ENCODE results near the gene CTSS.
A peak's percentile ranks its signal among the peaks of the same experiment; 100 is the strongest.
"Not testable (repeated sequence)": the region's sequence is repeated elsewhere in the genome, so short reads cannot be mapped to it uniquely, and the experiment has no call there.

CTSS gene

DNA sequence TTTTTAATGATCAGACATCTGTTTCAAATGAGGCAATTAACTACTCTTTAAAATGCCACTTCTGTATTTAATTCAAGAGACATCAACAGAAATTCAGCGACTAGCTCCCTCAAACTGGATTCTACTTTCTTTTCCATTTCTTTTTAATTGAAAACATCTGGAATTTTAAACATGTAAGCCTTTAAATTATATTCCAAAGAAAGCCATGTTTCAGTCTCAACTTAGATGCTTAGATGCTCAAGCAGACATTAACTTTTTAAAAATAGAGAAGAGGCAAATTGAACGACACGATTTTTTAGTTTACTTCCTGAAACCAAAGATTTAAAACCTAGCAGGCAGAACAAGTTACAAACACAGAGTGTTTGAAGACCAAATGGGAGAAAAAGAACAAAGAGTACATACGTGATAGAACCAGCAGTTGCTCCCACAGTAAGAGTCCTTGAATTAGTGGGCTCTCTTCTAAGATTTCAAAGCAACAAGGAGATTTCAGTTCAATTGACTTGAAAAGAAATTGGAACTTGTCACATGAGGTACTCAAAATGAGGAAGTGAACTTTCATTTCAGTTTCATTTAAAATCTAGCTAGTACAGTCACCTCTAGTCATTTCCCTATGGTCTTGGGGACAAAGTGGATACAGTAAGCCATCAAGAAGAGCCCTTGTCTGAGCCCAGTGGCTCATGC, at the start of gene CTSS:
TSS of gene CTSS (minus strand) at position 483 of the 681 bp plus-strand sequence. CDS start 1,015 bp downstream, outside the sequence.
- peak; percentile 47 for DNase-seq (ENCODE audit: low spot score)

DNA sequence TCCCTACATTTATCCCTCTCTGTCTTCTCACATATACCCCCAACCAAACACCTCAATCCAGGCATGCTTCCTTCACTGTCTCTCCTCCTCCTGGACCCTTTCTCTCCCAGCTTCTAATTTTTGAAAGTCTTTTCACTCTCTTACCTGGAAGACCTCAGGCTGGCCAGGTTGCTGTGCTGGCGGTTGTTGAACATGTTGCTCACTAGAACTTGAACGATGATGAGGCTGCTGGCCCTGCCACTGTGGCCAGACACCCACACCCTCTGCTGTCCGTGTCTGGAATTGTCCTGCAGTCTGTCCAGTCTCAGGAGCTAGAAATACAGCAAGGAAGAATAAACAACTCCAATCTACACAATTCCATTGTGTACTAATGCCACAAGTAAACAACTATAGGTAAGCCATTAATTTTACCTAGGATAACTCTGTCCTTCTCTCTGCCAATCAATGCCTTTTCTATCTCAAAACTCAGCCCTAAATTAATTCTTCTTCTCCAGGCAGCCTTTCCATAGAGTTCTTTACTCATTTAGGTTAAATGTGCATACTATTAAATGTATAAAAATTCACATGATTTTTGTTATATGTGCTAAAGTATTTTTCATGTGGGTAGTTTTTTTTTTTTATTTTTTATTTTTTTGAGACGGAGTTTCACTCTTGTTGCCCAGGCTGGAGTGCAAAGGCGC, 47.6 kb upstream of the CTSS start:
- peak; percentile 13 for DNase-seq (ENCODE audit: low spot score)

DNA sequence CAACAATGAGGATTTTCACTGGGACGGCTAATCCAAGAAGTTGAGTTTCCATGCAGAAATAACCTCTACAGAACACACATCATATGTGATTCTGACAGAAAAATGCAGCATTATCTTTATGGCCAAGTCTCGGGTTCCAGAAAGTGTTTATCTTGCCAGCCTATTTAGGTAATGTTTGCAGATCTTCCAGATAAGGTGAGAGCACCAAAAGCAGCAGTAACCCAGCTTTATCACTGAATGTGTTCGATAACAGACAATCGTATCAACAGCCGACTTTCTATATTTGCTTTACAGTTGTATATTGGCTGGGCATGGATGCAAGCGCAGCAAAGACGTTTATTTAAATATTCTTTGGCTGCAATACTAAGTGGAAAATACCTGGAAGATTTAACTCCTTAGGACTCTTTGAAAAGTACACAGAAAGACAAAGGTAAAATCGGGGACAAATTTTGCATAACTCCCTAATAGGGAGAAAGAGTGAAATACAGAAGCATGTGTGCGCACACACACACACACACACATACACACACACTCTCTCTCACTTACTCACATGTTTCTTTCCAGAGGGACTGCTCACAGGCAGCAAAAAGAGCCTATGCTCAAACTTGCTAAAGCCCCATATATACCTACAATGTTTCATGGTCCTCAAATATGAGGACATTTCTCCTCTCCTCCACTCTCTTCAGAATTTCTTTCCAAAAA, 45.5 kb upstream of the CTSS start:
- DNase-seq (ENCODE audit: low spot score) = no peak

DNA sequence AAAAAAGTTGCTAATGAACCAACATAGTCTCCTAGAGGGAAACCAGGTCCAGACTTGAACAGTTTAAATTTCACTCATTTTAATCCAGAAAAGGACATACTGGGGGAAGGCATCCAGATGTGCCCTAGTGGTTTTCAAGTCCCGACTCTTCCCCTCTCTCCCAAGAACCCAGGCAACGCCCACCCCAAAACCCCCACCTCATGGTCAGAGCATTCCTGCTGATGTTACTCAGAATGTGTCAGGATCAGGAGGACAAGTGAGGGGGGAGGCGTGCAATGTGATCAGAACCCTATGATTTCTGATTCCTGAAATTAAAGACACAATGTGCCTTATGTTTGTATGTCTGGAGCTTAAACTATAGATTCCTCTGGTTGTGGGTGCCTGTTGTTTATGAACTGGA, 44.1 kb upstream of the CTSS start:
- no peak for DNase-seq (ENCODE audit: low spot score)

DNA sequence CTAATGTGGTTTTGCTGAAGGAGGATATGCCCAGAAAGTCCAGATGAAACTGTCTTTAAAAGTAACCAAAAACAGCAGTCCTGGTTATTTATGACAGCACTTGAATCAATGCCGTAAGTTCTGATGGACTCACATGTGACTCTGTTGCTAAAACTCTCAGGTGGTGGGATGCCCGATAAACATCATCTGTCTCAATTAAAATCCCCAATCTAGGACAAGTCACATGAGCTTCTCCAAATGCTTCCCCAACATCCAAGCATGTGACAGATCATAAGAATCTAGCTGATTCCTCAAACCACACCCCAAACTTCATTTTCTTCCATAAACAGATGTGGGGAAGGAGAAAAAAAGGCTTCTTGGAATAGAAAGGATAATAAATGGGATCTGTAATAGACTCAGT, 43.3 kb upstream of the CTSS start:
- no peak for DNase-seq (ENCODE audit: low spot score)

DNA sequence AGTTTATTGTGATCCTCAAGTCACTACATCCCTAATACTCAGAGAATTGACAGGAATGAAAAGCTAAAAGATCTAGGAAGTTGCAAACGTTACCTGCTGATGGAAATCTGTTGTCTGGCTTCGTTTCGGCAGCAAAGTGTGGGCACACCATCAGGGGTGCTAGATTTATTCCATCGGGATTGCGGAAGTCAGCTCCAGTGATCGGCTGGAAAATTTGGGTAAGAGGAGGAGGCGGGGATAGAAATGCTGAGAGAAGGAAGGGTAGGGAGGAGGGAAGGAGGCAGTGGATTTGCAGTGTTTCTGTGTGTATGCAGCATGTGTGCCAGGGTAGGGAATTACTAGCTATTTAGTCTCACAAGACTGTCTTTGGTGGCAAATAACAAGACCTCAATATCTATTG, 42.5 kb upstream of the CTSS start, which contains the start of gene CTSK:
TSS of gene CTSK (minus strand) at position 140 of the 400 bp plus-strand sequence. CDS start 1,455 bp downstream, outside the sequence.
- DNase-seq (ENCODE audit: low spot score) = no peak

DNA sequence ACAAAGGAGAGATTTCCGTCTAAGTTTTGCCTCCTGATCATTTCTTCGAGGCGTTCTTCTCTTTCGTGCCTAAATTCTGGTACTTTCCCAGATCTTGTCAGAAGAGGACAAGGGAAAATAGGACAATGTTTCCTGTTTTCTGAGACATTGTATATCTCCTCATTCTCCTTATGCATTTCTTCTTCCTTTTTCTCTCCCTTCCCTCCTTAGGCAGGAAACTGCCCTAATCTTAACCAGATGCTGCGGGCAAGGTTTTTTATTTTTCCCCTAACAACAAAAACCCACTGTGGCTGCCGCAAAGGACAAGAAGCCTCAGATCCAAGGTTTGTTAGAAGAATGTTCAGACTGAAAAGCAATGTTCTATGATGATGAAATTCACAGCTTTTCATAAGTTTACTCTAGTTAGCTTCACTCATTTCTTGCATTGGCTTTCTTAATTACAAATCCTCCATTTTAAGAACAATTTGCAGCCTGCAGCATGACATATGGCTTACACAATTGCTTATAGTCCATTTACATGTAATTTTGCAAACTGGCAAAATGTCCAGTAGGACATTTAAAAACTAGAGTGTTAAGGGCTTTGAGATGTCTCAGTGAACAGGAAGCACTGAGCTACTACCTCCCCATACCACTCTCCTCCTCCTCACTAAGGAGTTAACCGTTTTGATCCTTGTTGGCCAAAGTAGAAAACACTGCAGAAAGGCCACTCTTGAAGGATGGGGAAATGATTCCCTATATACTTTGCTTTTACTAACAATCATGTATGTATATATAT, 41.9 kb upstream of the CTSS start:
- no peak for DNase-seq (ENCODE audit: low spot score)

DNA sequence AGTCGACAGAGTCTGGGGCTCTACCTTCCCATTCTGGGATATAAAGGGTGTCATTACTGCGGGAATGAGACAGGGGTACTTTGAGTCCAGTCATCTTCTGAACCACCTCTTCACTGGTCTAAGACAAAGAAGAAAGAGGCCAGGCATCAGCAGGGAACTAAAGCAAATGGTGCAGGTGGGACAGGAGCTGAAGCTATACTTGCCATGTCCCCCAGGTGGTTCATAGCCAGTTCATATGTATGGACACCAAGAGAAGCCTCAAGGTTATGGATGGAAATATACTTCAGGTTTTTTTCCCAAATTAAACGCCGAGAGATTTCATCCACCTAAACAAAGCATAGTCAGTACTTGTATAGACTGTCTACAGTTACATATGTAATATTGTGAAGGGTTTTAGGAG, 40.3 kb upstream of the CTSS start:
- DNase-seq (ENCODE audit: low spot score) = no peak

DNA sequence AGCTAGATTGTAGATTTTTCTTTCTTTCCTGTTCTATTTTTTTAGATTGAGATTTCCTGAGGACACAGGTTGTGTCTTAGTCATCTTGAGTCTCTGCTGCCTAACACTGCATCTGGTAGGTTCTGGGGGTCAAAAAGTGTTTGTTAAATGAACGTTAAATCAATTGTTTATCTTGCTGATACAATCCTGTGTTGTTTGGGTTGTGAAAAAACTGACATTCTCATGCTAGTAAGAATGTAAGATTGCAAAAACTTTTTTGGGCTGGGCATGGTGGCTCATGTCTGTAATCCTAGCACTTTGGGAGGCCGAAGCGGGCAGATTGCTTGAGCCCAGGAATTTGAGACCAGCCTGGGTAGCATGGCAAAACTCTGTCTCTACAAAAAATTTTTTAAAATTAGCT, 39.1 kb upstream of the CTSS start:
- no peak for DNase-seq (ENCODE audit: low spot score)

DNA sequence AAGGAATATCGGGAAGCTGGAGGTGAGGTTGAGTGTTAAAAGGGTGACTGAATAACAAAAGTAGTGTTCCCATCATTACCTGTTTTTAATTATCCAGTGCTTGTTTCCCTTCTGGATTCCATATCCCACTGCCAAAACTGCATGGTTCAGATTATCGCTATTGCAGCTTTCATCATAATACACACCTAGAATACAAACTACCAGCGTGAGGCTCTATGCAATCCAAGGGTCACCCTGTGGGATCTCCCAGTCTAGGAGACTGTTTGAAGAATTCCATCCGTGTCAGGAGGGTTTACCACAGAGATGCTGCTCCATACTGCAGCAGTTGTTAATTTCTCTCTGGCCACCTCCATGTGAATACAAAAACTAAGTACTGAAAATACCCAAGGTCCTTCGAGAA, 33.5 kb upstream of the CTSS start:
- DNase-seq (ENCODE audit: low spot score) = no peak

DNA sequence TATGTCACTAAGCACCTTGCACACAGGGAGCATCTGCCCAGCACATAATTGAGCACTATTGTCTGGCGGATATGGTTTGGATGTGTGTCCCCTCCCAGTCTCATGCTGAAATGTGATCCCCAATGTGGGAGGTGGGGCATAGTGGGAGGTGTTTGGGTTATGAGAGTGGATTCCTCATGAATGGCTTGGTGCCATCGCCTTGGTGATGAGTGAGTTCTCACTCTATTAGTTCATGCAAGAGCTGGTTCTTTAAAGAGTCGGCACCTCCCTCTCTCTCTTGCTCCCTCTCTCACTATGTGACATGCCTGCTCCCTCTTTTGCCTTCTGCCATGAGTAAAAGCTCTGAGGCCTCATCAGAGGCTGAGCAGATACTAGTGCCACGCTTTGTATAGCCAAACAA, 32.9 kb upstream of the CTSS start:
- no peak for DNase-seq (ENCODE audit: low spot score)

DNA sequence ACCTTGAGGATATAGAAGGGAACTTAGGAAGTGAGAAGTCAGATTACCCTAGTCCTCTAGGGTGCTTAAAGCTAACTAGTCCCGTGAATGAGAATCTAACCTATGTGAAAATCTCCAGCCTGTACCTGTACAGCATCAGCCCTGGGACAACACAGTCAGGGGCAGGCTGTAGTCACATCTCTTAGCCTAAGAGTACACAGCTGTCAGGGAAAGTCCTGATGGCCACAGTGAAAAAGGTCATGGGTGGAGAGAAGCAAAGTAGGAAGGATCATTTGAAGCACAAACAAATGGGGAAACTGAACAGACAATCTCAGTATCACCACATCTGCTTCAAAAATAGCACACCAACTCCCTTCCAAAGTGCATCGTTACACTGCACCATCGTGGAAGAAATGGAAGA, 30.8 kb upstream of the CTSS start:
- no peak for DNase-seq (ENCODE audit: low spot score)

DNA sequence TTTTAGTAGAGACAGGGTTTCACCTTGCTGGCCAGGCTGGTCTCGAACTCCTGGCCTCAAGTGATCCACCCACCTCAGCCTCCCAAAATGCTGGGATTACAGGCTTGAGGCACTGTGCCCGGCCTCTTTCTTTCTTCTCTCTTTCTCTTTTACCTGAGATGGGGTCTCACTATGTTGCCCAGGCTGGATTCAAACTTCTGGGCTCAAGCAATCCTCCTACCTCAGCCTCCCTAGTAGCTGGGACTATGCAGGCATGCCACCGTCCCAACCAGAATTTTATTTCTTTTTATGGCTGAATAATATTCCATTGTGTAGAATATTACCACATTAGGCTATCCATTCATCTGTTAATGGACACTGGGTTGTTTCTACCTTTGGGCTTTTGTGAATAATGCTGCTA, 28.2 kb upstream of the CTSS start:
- not testable (repeated sequence) for DNase-seq (ENCODE audit: low spot score)

DNA sequence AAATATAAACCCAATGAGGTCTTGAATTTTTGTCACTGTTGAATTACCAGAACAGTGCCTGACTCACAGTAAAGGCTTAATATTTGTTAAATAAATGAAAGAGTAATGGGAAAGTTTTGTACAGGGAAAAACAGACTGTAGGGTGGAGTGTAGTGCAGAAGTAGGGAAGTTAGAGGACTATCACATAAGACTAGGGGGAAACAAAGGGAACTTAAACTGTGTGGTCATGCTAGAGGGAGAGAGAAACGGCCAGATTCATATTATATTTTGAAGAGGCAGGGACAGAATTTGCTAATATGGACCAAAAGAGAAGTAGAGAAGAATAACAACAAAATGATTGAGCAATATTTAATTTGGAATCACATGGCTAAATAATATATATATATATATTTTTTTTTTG, 27.6 kb upstream of the CTSS start:
- DNase-seq (ENCODE audit: low spot score) = no peak

DNA sequence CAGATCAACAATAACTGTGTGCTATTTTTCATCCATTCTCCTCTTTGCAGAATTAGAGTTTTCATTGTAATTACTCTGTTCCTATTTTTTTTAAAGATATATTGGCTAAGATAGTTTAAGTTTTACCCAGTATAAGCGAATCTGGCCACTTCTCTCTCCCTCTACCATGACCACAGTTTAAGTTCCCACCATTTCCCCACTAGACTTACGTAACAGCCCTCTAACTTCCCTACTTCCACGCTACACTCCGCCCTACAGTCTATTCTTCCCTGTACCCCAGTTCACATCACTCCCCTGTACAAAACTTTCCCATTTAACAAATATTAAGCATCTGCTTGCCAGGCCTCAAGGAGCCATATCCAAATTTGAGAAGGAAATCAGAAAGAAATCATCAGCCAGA, 26.0 kb upstream of the CTSS start:
- DNase-seq (ENCODE audit: low spot score) = no peak

DNA sequence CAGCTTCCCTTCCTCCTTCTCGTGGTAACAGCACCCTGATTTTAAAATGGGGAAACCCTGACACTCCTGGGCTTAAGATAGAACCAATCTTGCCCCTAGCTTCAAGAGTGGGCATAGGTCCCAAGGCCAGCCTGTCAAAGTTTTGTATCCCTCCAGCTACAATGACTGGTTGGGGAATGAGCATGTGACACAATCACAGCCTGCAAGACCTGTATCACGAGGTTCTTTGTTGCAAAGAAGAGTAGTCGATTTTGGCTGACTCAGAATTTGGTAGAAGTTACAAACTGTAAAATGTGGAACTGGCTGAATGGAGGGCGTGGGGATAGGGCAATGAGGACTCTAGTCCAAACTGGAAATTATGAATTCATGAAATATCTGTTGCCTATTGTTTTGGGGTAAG, 23.8 kb upstream of the CTSS start:
- DNase-seq (ENCODE audit: low spot score) = no peak

DNA sequence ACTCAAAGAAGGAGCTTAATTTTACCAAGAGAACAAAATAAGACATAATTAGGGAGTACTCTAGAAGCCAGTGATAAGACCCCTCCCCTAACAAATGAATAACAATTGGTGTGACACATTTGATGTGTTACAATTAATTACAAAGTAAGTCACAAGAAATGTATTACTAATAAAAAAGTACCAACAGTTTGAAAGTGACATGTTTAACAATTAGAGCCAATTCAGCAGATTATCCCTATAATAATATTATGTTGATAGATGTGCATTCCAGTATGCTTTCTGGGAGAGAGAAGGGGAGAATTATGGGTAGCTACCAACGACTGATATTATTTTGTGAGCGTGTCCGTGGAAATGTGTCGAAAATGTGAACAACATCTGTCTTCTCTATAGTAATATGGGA, 23.4 kb upstream of the CTSS start:
- no peak for DNase-seq (ENCODE audit: low spot score)

DNA sequence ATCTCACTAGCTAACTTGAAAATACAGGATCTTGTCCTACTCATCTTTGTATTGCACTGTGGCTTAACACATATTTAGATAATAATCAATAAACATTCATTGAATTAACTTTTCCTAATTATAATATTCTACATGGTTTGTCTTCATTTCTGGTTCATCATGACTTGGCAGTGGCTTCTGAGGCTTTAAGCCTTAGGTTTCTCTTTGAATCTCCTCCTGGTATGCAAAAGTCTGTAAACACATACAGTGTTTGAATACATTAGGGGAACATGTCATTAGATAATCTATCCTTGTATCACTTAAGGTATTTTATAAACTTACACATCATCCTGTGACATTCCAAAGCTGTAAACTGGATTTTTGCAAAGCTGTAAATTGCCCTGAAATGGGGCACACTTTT, 21.9 kb upstream of the CTSS start:
- no peak for DNase-seq (ENCODE audit: low spot score)

DNA sequence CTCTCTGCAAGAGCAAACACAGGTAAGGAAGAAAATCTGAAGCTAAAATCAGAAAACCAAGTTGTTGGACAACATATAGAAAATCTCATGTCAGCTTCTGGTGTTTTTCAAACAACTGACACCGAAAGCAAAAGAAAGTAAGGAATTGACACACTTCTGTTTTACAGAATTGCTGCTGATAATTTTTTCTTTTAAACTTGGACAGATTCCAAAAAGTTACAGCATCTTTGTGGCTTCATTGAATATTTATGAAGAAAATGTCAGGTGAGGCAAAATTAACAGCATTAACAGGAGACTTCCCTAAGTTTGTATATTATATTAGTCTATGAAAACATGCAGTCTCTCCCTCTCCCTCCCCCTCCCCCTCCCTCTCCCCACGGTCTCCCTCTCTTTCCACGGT, 14.9 kb upstream of the CTSS start:
- DNase-seq (ENCODE audit: low spot score) = no peak

DNA sequence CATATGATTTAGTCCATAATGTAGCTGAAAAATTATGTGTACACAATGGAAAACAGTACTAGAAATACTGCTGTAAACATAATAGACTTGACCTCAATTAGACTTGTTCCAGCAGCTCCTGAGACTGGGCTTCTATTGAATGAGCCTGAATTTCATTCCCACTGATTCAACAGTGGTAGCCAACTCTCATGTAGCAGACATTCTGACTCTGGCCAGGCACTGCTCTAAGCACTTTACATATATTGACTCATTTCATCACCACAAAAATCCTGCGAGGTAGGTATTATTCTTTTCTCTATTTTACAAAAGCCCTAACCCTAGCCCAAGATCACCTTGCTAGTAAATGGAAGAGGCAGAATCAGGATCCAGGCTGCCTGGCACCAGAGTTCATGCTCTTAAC, 12.8 kb upstream of the CTSS start:
- no peak for DNase-seq (ENCODE audit: low spot score)

DNA sequence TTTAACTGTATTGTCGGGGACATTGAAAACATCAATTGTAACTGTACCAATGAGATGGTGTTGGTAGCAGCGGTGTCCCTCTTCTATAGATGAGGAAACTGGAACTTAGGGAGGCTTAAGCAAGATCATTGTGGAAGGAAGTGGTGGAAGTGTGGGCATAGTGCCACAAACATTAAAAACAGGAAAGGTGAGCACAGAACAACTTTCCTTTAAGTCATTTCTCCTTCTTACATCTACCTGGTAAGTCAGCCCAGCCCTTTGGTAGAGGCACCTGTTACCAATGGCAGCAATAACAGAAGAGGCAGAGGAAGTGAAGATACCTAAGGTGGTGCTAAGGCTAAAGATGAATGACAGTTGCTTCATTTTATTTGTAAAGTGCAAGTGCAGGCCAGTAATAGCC, 12.0 kb upstream of the CTSS start:
- no peak for DNase-seq (ENCODE audit: low spot score)

DNA sequence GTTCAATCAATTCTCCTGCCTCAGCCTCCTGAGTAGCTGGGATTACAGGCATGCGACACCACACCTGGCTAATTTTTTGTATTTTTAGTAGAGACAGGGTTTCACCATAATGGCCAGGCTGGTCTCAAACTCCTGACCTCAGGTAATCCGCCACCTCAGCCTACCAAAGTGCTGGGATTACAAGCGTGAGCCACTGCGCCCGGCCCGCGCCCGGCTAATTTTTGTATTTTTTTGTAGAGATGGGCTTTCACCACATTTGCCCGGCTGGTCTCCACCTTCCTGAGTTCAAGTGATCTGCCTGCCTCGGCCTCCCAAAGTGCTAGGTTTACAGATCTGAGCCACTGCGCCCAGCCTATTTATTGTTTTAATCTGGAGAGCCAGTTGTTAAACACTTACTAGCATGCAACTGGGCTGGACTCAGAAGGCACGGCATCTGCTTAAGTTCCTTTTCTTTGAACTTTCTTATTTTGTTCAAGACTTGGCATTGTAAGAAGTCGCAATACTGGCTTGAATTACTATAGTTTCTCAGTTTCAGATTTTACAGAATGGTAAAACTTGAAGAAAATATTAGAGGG, 10.4 kb upstream of the CTSS start:
- not testable (repeated sequence) for DNase-seq (ENCODE audit: low spot score)

Data from germinal center (tissue), 1 donor.